Right lobe of liver (tissue), 4 donors: ENCODE results near the gene LRRC55.

Experiments
- POLR2A ChIP-seq: fragments of 450-650 bp; IDR thresholded peaks from one replicate; pipeline ENCODE4 v1.6.1; 2017; ENCODE audit warnings: antibody characterized with exemption, mild to moderate bottlenecking
- TF ChIP-seq, protein P1 (sequence below), 4 donors: fragments of 200-600 bp in 3 of 4; fragments of 450-650 bp in 1 of 4; IDR thresholded peaks; one replicate each; pipeline versions ENCODE4 v1.5.1 to v1.8.0; 2016 to 2022; ENCODE audit warnings: antibody characterized with exemption in 4 of 4, mild to moderate bottlenecking in 2 of 4
- donor health status: DM: no; HTN: no; CAD: no.
- donor health status: DM: no; HTN: no; CAD: no.
- donor health status: DM: no; HTN: yes; CAD: no.

DNA sequence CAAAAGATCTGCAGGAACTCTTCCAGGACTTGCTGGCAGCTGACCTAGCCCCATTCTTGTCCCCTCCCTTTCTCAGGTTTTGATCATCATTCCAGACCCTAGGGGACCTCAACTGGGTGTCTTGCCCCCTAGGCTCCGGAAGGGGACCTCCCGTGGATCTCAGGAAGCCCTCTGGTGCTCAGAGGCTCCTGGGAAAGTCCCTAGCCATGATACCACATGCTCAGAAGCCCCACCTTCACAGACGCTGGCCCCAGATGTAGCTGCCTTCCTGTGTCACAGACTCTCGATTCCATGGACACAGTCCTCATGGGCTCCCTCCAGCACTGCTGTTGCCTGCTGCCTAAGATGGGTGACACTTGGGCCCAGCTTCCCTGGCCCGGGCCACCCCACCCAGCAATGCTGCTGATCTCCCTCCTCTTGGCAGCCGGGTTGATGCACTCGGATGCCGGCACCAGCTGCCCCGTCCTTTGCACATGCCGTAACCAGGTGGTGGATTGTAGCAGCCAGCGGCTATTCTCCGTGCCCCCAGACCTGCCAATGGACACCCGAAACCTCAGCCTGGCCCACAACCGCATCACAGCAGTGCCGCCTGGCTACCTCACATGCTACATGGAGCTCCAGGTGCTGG, at the start of gene LRRC55:
- TF ChIP-seq, protein P1, sequence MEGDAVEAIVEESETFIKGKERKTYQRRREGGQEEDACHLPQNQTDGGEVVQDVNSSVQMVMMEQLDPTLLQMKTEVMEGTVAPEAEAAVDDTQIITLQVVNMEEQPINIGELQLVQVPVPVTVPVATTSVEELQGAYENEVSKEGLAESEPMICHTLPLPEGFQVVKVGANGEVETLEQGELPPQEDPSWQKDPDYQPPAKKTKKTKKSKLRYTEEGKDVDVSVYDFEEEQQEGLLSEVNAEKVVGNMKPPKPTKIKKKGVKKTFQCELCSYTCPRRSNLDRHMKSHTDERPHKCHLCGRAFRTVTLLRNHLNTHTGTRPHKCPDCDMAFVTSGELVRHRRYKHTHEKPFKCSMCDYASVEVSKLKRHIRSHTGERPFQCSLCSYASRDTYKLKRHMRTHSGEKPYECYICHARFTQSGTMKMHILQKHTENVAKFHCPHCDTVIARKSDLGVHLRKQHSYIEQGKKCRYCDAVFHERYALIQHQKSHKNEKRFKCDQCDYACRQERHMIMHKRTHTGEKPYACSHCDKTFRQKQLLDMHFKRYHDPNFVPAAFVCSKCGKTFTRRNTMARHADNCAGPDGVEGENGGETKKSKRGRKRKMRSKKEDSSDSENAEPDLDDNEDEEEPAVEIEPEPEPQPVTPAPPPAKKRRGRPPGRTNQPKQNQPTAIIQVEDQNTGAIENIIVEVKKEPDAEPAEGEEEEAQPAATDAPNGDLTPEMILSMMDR (IDR thresholded peaks at IDR 0.05): no peak
- TF ChIP-seq POLR2A: no peak
